ENCODE measurements around the gene JUP. TPM values are rescaled to one million over a fixed set of nuclear protein-coding genes. Genes with fewer than 3 reads are reported as not detected.

The JUP gene
- total and polyA plus RNA-seq, 2 of the 13 experiments (the other 11 are each of a cell fraction or from before 2014, with no cell fraction given), result 12.1 to 20.6 TPM

DNA sequence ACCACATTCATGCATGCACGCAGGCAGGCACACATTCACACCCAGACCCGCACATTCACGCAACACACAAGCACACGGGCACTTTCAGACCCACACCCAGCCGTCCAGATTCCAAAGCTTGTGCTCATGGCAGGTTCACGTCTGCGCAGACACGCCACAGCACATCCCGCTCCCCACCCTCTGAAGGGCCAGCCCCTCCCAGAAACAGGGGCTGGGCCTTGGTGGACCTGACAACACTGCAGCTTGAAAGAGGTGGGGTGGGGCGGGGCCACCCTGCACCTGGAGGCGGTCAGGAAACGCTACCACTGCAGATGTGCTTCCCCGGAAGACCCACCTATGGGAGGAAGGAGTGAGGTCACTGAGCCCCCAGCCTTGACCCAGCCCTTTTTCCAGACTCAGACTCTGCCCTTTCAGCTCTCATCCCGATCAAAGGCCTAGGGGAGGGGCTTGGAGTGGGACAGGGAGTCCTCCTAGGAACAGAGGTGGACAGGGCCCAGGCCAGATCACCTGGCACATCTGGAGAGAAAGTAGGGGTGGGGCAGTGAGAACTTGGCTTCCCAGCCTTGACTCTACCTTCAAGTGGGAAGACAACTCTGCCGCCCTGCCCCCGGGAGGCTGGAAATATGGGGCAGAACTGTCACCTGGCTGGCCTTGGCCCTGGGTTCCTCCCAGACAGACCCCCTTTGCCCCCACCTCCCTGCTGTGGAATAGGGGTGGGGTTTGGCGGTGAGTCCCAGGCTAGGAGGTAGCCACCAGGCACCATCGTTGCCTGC, 14.3 kb upstream of the JUP start (continued):
- TF ChIP-seq EHMT2 (IDR thresholded peaks at IDR 0.05; ENCODE audit: borderline replicate concordance, low read depth, low read length), result no peak
- TF ChIP-seq ZNF790 (CRISPR knock-in tag; IDR thresholded peaks at IDR 0.05; ENCODE audit: borderline replicate concordance), result no peak
- no peak for TF ChIP-seq THYN1 (CRISPR knock-in tag; IDR thresholded peaks at IDR 0.05; ENCODE audit: borderline replicate concordance, low read depth)
- TF ChIP-seq, protein P1, sequence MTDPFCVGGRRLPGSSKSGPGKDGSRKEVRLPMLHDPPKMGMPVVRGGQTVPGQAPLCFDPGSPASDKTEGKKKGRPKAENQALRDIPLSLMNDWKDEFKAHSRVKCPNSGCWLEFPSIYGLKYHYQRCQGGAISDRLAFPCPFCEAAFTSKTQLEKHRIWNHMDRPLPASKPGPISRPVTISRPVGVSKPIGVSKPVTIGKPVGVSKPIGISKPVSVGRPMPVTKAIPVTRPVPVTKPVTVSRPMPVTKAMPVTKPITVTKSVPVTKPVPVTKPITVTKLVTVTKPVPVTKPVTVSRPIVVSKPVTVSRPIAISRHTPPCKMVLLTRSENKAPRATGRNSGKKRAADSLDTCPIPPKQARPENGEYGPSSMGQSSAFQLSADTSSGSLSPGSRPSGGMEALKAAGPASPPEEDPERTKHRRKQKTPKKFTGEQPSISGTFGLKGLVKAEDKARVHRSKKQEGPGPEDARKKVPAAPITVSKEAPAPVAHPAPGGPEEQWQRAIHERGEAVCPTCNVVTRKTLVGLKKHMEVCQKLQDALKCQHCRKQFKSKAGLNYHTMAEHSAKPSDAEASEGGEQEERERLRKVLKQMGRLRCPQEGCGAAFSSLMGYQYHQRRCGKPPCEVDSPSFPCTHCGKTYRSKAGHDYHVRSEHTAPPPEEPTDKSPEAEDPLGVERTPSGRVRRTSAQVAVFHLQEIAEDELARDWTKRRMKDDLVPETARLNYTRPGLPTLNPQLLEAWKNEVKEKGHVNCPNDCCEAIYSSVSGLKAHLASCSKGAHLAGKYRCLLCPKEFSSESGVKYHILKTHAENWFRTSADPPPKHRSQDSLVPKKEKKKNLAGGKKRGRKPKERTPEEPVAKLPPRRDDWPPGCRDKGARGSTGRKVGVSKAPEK (CRISPR knock-in tag; IDR thresholded peaks at IDR 0.05; ENCODE audit: borderline replicate concordance), result no peak
- TF ChIP-seq ZNF20 (CRISPR knock-in tag; IDR thresholded peaks at IDR 0.05), result no peak
- TF ChIP-seq SRSF1 (optimal IDR thresholded peaks at IDR 0.05; ENCODE audit: low read depth, low read length), result peak; percentile 77
- no peak for TF ChIP-seq ZNF660 (CRISPR knock-in tag; IDR thresholded peaks at IDR 0.05; ENCODE audit: borderline replicate concordance, low read depth)
- TF ChIP-seq ZBTB3 (CRISPR knock-in tag; IDR thresholded peaks at IDR 0.05; ENCODE audit: borderline replicate concordance, low read depth), result peak; percentile 2; the same call in 1 of the 2 replicates
- no peak for TF ChIP-seq PAX8 (CRISPR knock-in tag; IDR thresholded peaks at IDR 0.05; ENCODE audit: borderline replicate concordance)
- no peak for TF ChIP-seq ZNF776 (CRISPR knock-in tag; IDR thresholded peaks at IDR 0.05)
- TF ChIP-seq MYNN (CRISPR knock-in tag; IDR thresholded peaks at IDR 0.05; ENCODE audit: low read depth), result 0 out of 2 replicates have a peak, but pooled peaks have one; percentile 20
- 0 out of 2 replicates have a peak, but pooled peaks have one; percentile 27 for TF ChIP-seq ZNF280B (CRISPR knock-in tag; IDR thresholded peaks at IDR 0.05; ENCODE audit: borderline replicate concordance)
- no peak for TF ChIP-seq KLF16 (CRISPR knock-in tag; IDR thresholded peaks at IDR 0.05)
- no peak for TF ChIP-seq JUND (CRISPR knock-in tag; IDR thresholded peaks at IDR 0.05)
- TF ChIP-seq ZNF574 (CRISPR knock-in tag; IDR thresholded peaks at IDR 0.05), result no peak; the same call in 1 of the 2 replicates
- TF ChIP-seq ZNF329 (CRISPR knock-in tag; IDR thresholded peaks at IDR 0.05; ENCODE audit: low read depth), result peak; percentile 10; the same call in 1 of the 2 replicates
- TF ChIP-seq ZSCAN25 (CRISPR knock-in tag; IDR thresholded peaks at IDR 0.05), result no peak; the same call in 1 of the 2 replicates
- TF ChIP-seq ATM (IDR thresholded peaks at IDR 0.05; ENCODE audit: borderline replicate concordance), result no peak
- TF ChIP-seq GMEB1 (CRISPR knock-in tag; IDR thresholded peaks at IDR 0.05; ENCODE audit: borderline replicate concordance), result no peak
